Hippocampal formation (tissue), 2 donors: ENCODE data around the gene SLC37A2.

Experiments
- DNase-seq, 2 donors: peaks; one replicate each; lab custom pipeline; 2025; lab: John Stamatoyannopoulos, UW

Gene SLC37A2

DNA sequence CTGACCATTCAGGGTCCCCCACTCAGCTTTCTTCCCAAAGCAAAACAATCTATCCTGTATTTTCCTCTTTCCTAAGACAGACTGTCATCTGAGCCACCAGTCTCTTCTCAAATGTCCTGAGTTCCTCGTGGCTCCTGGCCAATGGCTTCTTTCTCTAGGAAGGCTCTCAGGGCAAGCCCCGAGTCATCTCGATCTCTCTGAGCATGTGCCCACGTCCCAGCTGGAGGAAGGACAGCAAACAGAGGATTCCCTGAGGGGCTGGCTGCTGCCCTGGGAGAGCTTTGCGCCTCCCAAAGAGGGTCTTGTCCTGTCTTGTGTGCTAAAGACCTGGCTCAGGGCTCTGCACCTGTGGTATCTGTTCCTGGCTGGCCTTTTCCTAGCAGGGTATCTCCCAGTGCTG, 8.3 kb downstream of the SLC37A2 start:
- DNase-seq, result no peak

- no peak for DNase-seq
These were observed 8.7 kb downstream of the SLC37A2 start for GRCh38 chr11:125071846-125072217.

DNA sequence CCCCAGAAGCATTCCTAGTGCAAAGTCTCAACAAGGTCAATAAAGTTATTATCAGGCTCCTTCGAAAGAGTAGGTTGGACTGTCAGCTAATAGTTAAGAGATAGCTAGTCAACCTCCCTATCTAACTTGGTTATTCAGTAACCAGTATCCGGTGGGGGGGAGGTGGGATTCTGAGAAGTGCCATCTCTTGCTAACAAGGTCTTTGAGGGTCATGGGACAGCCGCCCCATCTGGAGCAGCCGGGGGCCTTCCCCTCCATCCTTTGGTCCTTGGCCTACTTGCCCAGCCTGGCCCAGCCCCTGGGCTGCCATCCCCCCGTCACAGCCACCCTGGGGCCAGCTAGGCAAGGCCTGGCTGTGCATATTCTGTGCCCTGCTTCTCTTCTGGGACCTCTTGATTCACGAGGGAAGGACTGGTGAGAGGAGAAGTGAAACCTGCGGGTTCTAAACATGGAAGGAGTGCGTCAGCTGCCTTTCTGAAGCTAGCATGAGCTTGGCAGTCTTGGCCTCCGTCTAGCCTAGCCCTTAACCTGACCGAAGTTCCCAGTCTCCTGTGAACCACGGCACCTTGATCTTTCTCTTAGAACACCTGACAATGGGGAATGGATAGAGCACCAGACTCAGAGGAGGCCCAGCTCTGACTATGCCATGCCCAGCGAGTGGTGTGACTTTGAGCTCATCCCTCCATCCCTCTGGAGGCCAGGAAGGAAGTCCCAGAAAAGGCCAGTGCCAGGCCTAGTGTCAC, 9.3 kb downstream of the SLC37A2 start:
- peak; percentile 16 to 18 for DNase-seq

DNA sequence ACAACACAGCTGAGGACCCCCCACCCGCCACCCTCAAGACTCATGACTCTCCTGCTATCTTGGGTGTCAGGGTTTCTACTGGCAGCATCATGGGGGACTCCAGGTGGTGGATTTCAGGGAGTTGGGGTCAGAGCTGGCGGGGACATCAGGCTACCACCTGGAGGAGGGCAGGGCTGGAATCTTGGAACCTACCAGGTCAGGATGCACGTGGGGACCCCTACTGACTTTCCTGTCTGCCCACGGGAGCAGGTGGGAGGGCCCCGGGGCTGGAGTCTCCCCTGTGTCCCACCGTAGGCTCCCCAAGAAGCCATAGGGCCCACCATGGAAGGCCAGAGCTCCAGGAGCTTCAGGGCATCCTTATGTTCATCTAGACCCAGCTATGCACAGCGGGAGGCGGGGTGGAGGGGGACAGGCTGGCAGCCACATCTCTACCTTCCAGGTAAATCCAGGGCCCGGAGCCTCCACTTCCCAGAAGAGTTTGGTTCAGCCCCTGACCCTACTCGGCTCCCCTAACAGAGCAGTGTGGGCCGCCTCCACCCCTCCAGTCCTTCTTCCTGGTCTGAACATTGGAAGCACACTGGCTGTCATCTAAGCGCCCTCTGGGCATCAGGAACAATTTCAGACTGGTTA, 10.0 kb downstream of the SLC37A2 start:
- DNase-seq, result no peak

DNA sequence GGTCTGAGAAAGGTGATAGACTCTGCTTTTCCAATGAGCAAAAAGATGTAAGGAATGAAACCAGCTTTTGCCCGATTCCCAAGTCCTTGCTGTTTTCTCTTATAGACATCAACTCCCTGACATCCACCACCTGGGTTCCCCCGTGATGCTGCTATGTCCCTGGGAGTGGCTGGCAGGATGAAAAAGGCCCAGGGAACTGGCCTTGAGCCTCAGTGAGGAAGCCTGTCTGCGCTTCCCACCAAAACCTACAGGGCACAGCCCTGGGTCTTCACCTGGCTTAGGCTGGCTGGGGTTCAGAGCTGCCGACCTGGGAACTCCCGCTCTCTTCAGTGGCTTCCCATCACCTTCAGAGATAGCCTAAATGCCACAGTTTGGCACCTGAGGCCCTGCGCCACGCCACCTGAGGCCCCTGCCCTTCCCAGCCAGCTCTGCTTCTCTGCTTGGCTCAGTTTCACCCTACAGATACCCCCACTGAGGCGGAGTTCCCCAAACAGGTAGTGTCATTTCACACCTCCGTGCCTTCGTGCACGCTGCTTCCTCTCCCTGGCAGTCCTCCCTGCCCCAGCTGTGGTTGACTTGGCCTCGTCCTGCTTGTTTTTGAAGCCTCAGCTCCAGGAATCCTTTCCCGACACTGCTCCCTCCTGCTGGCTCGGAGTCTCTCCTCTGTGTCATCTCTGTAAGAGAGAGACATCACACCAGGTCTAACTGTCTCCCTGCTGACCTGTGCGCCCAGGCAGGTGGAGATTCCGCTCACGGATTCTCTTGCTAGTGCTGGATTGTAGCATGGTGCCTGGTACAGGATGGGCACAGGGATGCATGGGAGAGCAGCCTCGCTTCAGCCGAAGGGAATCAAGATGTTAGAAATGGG, 10.7 kb downstream of the SLC37A2 start:
- no peak for DNase-seq

GRCh38 chr11:125074511-125075241, 11.6 kb downstream of the SLC37A2 start:
- DNase-seq, result no peak

- DNase-seq, result no peak
These were observed 12.1 kb downstream of the SLC37A2 start for GRCh38 chr11:125075242-125075625.

- DNase-seq, result no peak
These were observed 12.8 kb downstream of the SLC37A2 start for GRCh38 chr11:125075900-125076317.

DNA sequence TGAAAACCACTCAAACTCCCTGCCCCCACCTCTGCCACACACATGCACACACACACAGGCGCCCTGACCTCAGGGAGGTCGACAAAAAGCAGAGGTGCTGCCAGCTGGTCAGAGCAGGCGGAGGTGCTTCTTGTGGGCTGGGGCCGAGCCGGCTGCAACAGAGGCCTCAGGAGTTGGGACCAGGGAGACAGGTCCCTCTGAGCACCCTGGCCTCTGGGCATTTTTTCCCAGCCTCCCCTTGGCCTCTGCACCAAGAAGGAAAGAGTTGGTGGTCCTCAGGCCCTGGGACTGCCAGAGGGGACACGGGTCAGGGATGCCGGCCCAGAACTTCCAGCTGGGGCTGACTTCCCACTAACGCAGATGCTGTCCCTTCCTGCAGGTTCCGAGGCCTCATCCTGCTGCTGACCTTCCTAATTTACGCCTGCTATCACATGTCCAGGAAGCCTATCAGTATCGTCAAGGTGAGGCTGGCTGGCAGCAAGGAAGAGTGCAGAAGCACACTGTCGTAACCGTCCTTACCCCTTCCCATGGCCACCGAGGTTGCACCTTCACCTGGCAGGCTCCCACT, 13.4 kb downstream of the SLC37A2 start:
- DNase-seq, result no peak

GRCh38 chr11:125078016-125078415, 14.9 kb downstream of the SLC37A2 start:
- DNase-seq, result no peak

DNA sequence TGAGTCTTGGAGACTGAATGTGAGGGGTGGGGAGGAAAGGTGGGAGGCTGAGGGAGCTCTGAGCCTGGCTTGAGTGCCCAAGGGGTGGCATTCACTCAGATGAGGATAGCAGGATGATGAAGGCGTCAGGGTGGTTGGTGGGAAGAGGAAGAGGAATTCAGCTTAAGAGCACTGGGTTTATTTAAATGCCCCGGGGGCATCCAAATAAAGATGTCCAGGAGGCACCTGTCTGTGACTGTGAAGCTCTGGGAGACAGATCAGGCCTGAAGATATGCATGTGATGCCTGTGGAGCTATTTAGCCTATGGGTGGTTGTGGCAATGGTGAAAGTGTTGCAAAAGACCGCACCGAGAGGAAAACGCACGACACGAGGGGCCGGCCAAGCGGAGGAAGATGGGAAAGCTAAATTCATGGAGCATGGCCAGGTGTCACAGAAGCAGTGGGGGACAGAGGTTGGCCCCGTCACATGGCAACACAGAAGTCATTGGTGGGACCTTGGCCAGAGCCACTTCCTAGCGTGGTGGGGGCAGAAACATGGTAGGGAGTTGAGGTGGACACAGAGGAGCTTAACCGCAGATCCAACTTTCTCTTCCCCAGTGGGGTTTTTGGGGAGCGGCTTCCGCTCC, 15.5 kb downstream of the SLC37A2 start:
- DNase-seq, result no peak

DNA sequence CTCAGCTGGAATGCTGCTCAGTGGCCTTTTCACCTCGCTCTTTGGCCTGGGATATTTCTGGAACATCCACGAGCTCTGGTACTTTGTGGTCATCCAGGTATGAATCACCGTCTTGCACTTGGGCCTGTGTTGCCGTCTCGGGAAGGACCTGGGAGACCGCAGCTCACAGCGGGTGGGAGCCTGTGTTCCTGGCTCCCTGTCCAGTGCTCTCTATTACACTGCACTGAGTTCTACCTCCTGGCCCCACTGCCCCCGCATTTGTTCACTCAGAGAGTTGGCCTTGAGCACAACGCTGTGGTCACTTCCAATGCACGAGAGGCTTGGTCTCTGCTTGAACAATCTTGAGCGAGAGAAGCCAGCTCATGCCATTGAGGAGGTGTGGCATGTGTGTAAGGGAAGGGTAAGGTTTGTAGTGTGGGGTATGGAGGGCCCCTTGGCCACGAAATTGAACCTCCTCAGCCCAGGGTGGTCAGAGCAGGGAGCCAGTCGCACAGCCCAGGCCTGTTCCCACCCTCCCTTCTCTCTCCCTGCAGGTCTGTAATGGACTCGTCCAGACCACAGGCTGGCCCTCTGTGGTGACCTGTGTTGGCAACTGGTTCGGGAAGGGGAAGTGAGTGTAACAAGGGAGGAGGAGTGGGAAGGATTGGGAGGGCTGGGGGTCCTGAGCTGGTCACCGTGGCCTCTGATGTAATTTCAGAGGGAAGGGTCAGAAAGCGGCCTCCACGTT, 16.2 kb downstream of the SLC37A2 start:
- no peak for DNase-seq

- no peak for DNase-seq
These were observed 16.9 kb downstream of the SLC37A2 start for GRCh38 chr11:125079878-125080530.

DNA sequence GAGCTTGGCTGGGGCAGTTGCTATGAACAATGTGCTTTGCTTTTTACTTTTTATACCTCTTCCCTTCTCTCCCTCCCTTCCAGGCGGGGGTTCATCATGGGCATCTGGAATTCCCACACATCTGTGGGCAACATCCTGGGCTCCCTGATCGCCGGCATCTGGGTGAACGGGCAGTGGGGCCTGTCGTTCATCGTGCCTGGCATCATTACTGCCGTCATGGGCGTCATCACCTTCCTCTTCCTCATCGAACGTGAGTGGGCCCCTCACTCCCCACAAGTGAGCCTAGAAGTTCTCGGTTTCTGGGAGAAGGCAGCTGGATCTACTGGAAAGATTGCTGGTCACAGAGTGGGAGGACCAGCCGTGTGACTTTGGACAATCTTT, 17.4 kb downstream of the SLC37A2 start:
- no peak for DNase-seq

- no peak for DNase-seq
These were observed 18.1 kb downstream of the SLC37A2 start for GRCh38 chr11:125081098-125081798.

DNA sequence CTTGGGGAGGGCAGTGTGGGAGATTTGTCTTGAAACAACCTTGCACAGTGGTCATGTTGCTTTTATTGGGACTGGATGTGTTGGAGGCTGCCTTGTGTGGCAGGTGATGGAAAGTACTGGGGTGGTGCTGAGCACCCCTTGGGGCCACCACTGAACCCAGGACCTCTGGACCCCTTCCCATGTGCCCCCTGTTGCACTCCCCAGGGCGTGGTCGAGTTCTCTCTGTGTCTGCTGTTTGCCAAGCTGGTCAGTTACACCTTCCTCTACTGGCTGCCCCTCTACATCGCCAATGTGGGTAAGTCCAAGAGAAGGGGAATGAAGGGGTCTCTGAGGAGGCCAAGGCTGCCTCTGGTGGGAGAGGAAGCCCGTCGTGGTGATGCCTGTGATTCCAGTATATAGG, 18.9 kb downstream of the SLC37A2 start:
- DNase-seq, result no peak

DNA sequence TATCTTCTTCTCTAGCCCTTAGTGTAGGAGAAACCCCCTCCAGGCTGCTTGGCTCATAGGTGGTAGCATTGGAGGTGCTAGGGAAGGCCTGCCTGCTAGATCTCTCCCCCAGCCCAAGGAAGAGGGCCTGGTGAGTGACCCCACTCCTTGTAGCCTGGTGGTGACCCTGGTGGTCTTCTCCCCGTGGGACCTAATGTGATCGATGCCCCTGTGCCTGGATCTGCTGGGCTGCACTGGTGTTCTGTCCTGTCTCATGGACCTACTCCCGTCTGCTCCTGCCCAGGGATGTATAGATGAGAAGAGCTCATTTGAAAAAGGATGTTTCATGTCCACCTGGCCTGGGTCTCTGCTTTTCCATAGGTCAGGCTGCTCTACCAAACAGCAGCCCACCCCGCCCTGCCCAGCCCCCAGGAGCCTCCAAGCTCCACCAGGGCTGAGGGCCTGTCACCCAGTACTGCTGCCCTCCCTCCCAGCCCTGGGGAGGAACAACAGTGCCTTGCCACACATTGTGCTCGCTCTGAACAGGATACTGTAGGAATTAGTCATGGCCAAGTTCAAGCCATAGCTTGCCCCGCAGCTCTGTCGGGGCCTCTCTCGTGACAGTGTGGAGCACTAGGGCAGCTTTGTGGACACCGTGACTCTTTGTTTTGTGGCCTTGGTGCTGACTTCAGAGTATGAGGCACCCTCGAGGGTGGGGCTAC, 19.7 kb downstream of the SLC37A2 start:
- DNase-seq, result no peak

- no peak for DNase-seq
These were observed 20.4 kb downstream of the SLC37A2 start for GRCh38 chr11:125083312-125084056.
